Measurements from ENCODE around the gene MYOM3. TPM values are rescaled to one million over a fixed set of nuclear protein-coding genes. Genes with fewer than 3 reads are reported as not detected.

The MYOM3 gene
- polyA plus RNA-seq, 12 donors: 135 to 506 (median 342) TPM

- no peak for DNase-seq
Observed at GRCh38 chr1:24140741-24141181, 28.8 kb upstream of the MYOM3 start.

GRCh38 chr1:24139841-24140425 lies 28.0 kb upstream of the MYOM3 start:
- DNase-seq: no peak

- no peak for DNase-seq
Observed at GRCh38 chr1:24139222-24139489, 27.2 kb upstream of the MYOM3 start.

GRCh38 chr1:24138476-24139221 lies 26.7 kb upstream of the MYOM3 start:
- DNase-seq: no peak

GRCh38 chr1:24136956-24137539 lies 25.1 kb upstream of the MYOM3 start:
- no peak for DNase-seq

GRCh38 chr1:24134376-24134775 lies 22.4 kb upstream of the MYOM3 start:
- DNase-seq: no peak

GRCh38 chr1:24133819-24134218 lies 21.9 kb upstream of the MYOM3 start:
- no peak for DNase-seq

- no peak for DNase-seq
Observed at GRCh38 chr1:24130385-24130784, 18.4 kb upstream of the MYOM3 start.

- no peak for DNase-seq
Observed at GRCh38 chr1:24127801-24128363, 15.9 kb upstream of the MYOM3 start.

GRCh38 chr1:24127134-24127800 lies 15.3 kb upstream of the MYOM3 start:
- DNase-seq: no peak

GRCh38 chr1:24126672-24127023 lies 14.7 kb upstream of the MYOM3 start:
- DNase-seq: no peak

GRCh38 chr1:24126018-24126671 lies 14.2 kb upstream of the MYOM3 start:
- DNase-seq: no peak

- no peak for DNase-seq
Observed at GRCh38 chr1:24125456-24125855, 13.5 kb upstream of the MYOM3 start.

- no peak for DNase-seq
Observed at GRCh38 chr1:24124980-24125379, 13.0 kb upstream of the MYOM3 start.

- DNase-seq: no peak
Observed at GRCh38 chr1:24123611-24124010, 11.7 kb upstream of the MYOM3 start.

- no peak for DNase-seq
Observed at GRCh38 chr1:24122776-24123175, 10.8 kb upstream of the MYOM3 start.

GRCh38 chr1:24121406-24121805 lies 9.5 kb upstream of the MYOM3 start:
- DNase-seq: no peak

GRCh38 chr1:24120965-24121364 lies 9.0 kb upstream of the MYOM3 start:
- DNase-seq: no peak

GRCh38 chr1:24119859-24120756 lies 8.2 kb upstream of the MYOM3 start:
- DNase-seq: no peak

- DNase-seq: no peak
Observed at GRCh38 chr1:24119489-24119858, 7.5 kb upstream of the MYOM3 start.
